HepG2 (cell line): ENCODE results near the gene TUBG2. TPM values are rescaled to one million over a fixed set of nuclear protein-coding genes. Genes with fewer than 3 reads are reported as not detected.

Experiments used
- ATAC-seq: fragments of 200-7000 bp; cut with Tn5 transposase; 3 replicates; pipeline ENCODE4 v1.9.1; 2020; ENCODE audit warnings: mild to moderate bottlenecking, moderate library complexity
- BruUV-seq: library from RNA; stranded (reverse); fragments of 400-500 nt; replicated peaks from 2 replicates; lab custom pipeline; 2021; lab: Mats Ljungman, UMichigan
- CTCF ChIA-PET: fragments of 300-600 bp; formaldehyde crosslinking; extraction: SDS; loops from one replicate; lab custom pipeline; 2021; ENCODE audit warnings: low total read pairs, inconsistent platforms, low intra/inter-chr PET ratio; lab: Yijun Ruan, JAX
- POLR2A ChIA-PET: fragments of 350-600 bp; sonication (Branson Sonifier 250); formaldehyde crosslinking; loops from one replicate; lab custom pipeline; 2020; ENCODE audit warnings: antibody characterized with exemption, inconsistent platforms; lab: Yijun Ruan, JAX
- DNase-seq: peaks from one replicate; pipeline ENCODE4 v3.0.0-alpha.2; 2015; ENCODE audit warnings: low spot score
- FAIRE-seq: peaks from 3 replicates; lab custom pipeline; 2011; peaks lifted over from hg19 to GRCh38; lab: Jason Lieb, UNC
- H2AFZ ChIP-seq: one replicate; pipeline ENCODE4 v1.6.1; 2011; ENCODE audit warnings: low read length, inconsistent platforms
- H3K27ac ChIP-seq: fragments of 300-600 bp; 3 replicates; pipeline ENCODE4 v1.8.0; 2011; ENCODE audit warnings: mixed run types, mild to moderate bottlenecking, mixed read lengths, low read length, inconsistent platforms; ENCODE audit not compliant: insufficient read depth; ENCODE audit errors: extremely low read length
- H3K27me3 ChIP-seq, 2 experiments: fragments of 200-600 bp in 1 of 2; 2 replicates in 1 of 2; 3 replicates in 1 of 2; pipeline versions ENCODE4 v1.6.0 to v1.8.0; 2011; ENCODE audit warnings: low read length in 2 of 2, mild to moderate bottlenecking in 2 of 2, moderate library complexity in 2 of 2, inconsistent platforms in 1 of 2; ENCODE audit not compliant: insufficient read depth in 2 of 2, control insufficient read depth in 1 of 2
- H3K36me3 ChIP-seq, 2 experiments: fragments of 200-600 bp in 1 of 2; replicated peaks in 1 of 2; 2 replicates in 1 of 2; 3 replicates in 1 of 2; pipeline versions ENCODE4 v1.5.1 to v1.8.0; 2011; ENCODE audit warnings: low read length in 2 of 2, inconsistent platforms in 1 of 2; ENCODE audit not compliant: insufficient read depth in 2 of 2, control insufficient read depth in 1 of 2
- H3K4me1 ChIP-seq: 2 replicates; pipeline ENCODE4 v1.5.1; 2012; ENCODE audit warnings: low read length, inconsistent platforms; ENCODE audit not compliant: insufficient read depth
- H3K4me2 ChIP-seq: 2 replicates; pipeline ENCODE4 v1.6.0; 2011; ENCODE audit warnings: low read depth, low read length, inconsistent platforms
- H3K4me3 ChIP-seq, 3 experiments: fragments of 200-600 bp in 1 of 3; sonication (generic), shearing (Covaris generic) in 1 of 3; replicated peaks in 1 of 3; 2 replicates each; pipeline ENCODE4 v1.5.1; 2011 to 2016; ENCODE audit warnings: low read length in 3 of 3, inconsistent platforms in 2 of 3, low read depth in 2 of 3, mild to moderate bottlenecking in 2 of 3, control low read depth in 1 of 3, mixed read lengths in 1 of 3; ENCODE audit not compliant: insufficient read depth in 1 of 3
- H3K79me2 ChIP-seq: one replicate; pipeline ENCODE4 v1.6.1; 2011; ENCODE audit warnings: low read length, inconsistent platforms; ENCODE audit not compliant: insufficient read depth
- H3K9ac ChIP-seq: 2 replicates; pipeline ENCODE4 v1.6.0; 2011; ENCODE audit warnings: mild to moderate bottlenecking, low read depth, low read length, inconsistent platforms; ENCODE audit not compliant: insufficient read depth
- H3K9me3 ChIP-seq: 2 replicates; pipeline ENCODE4 v1.5.1; 2012; ENCODE audit warnings: mild to moderate bottlenecking, low read length
- H4K20me1 ChIP-seq: 2 replicates; pipeline ENCODE4 v1.6.0; 2011; ENCODE audit warnings: inconsistent platforms, mild to moderate bottlenecking, low read length, moderate library complexity; ENCODE audit not compliant: insufficient read depth
- ELF1 ChIP-seq: sonication (generic); formaldehyde crosslinking; IDR thresholded peaks from 2 replicates; pipeline ENCODE4 v1.4.0; 2020; ENCODE audit warnings: missing genetic modification reagents
- FOXJ3 ChIP-seq: sonication (generic); formaldehyde crosslinking; IDR thresholded peaks from 2 replicates; pipeline ENCODE4 v1.4.0; 2020; ENCODE audit warnings: missing genetic modification reagents, mild to moderate bottlenecking, borderline replicate concordance
- GFI1 ChIP-seq: sonication (generic); formaldehyde crosslinking; IDR thresholded peaks from 2 replicates; pipeline ENCODE4 v1.5.0; 2020; ENCODE audit warnings: missing genetic modification reagents, mild to moderate bottlenecking, borderline replicate concordance
- JARID2 ChIP-seq: sonication (generic); formaldehyde crosslinking; IDR thresholded peaks from 2 replicates; pipeline ENCODE4 v1.8.1; 2023; ENCODE audit warnings: missing genetic modification reagents, inconsistent platforms; ENCODE audit not compliant: insufficient replicate concordance
- MBNL3 ChIP-seq: fragments of 250-450 bp; sonication (Bioruptor Pico); conservative IDR thresholded peaks from 2 replicates; pipeline ENCODE4 v1.8.0; 2022; ENCODE audit warnings: mild to moderate bottlenecking, inconsistent platforms
- RBM39 ChIP-seq: fragments of 200-400 bp; formaldehyde crosslinking; IDR thresholded peaks from one replicate; pipeline ENCODE4 v1.6.1; 2018; ENCODE audit warnings: antibody characterized with exemption, mild to moderate bottlenecking, low read depth, low read length; ENCODE audit not compliant: poor library complexity, severe bottlenecking
- SOX13 ChIP-seq, 3 experiments: fragments of 450-650 bp in 1 of 3; sonication (generic) in 1 of 3; formaldehyde crosslinking in 1 of 3; IDR thresholded peaks in 2 of 3; conservative IDR thresholded peaks in 1 of 3; 2 replicates each; pipeline versions ENCODE4 v1.5.0 to v1.6.1; 2016 to 2020; ENCODE audit warnings: antibody characterized with exemption in 1 of 3, mild to moderate bottlenecking in 1 of 3, missing compliant biosample characterization in 1 of 3, missing genetic modification reagents in 1 of 3, moderate library complexity in 1 of 3
- SPEN ChIP-seq: sonication (generic); formaldehyde crosslinking; IDR thresholded peaks from 2 replicates; pipeline ENCODE4 v1.5.1; 2020; ENCODE audit warnings: low read depth, mild to moderate bottlenecking, missing genetic modification reagents
- SRSF9 ChIP-seq: fragments of 200-400 bp; formaldehyde crosslinking; IDR thresholded peaks from 2 replicates; pipeline ENCODE4 v1.6.1; 2018; ENCODE audit warnings: borderline replicate concordance, mild to moderate bottlenecking, low read depth, low read length; ENCODE audit not compliant: insufficient read depth, poor library complexity, severe bottlenecking
- TCF12 ChIP-seq, 2 experiments: fragments of 450-650 bp in 1 of 2; sonication (generic) in 1 of 2; formaldehyde crosslinking in 1 of 2; IDR thresholded peaks; 2 replicates each; pipeline versions ENCODE4 v1.6.1 to v1.8.0; 2017 to 2022; ENCODE audit warnings: antibody characterized with exemption in 1 of 2, mild to moderate bottlenecking in 1 of 2, missing genetic modification reagents in 1 of 2, moderate library complexity in 1 of 2
- TSC22D2 ChIP-seq: sonication (generic); formaldehyde crosslinking; IDR thresholded peaks from 2 replicates; pipeline ENCODE4 v1.5.1; 2020; ENCODE audit warnings: missing genetic modification reagents, mild to moderate bottlenecking, borderline replicate concordance
- ZFP62 ChIP-seq: sonication (generic); formaldehyde crosslinking; IDR thresholded peaks from 2 replicates; pipeline ENCODE4 v1.4.0; 2020; ENCODE audit warnings: missing genetic modification reagents
- ZNF550 ChIP-seq: sonication (generic); formaldehyde crosslinking; IDR thresholded peaks from 2 replicates; pipeline ENCODE4 v1.4.0; 2020; ENCODE audit warnings: mild to moderate bottlenecking, missing genetic modification reagents, borderline replicate concordance
- ZNF629 ChIP-seq: sonication (generic); formaldehyde crosslinking; conservative IDR thresholded peaks from 2 replicates; pipeline ENCODE4 v1.5.0; 2020; ENCODE audit warnings: missing genetic modification reagents
- ZNF776 ChIP-seq: sonication (generic); formaldehyde crosslinking; IDR thresholded peaks from 2 replicates; pipeline ENCODE4 v1.4.0; 2020; ENCODE audit warnings: mild to moderate bottlenecking, missing genetic modification reagents
- ZNF816 ChIP-seq: sonication (generic); formaldehyde crosslinking; IDR thresholded peaks from 2 replicates; pipeline ENCODE4 v1.8.0; 2022; ENCODE audit warnings: missing genetic modification reagents, mild to moderate bottlenecking, borderline replicate concordance
- WGBS: methylation state at CpG from one replicate; pipeline ENCODE4 v1.1.6; 2017; ENCODE audit warnings: low lambda C conversion rate; 5-methylcytosine and 5-hydroxymethylcytosine counted together
- in situ Hi-C: cut with HindIII; loops from 2 replicates; pipeline ENCODE4 v1.10.0; 2017; ENCODE audit warnings: low pct_unique_long_range_greater_than_20kb; ENCODE audit not compliant: extremely low pct_ligation_motif_present
- intact Hi-C: fragments of 100-400 bp; cut with micrococcal nuclease; formaldehyde crosslinking; loops from one replicate; pipeline ENCODE4 v1.10.0; 2022; ENCODE audit not compliant: unreplicated experiment
- polyA plus RNA-seq, 8 experiments: library from polyadenylated mRNA; depleted of rRNA in 3 of 8; stranded (reverse) in 7 of 8; unstranded in 1 of 8; fragments of >200 nt; fragmentation: Illumina TruSeq in 4 of 8; extraction: Trizol in 4 of 8; gene quantifications; 2 replicates each; pipeline versions ENCODE4 v1.2.1 to v1.2.3, GENCODE V29; 2011 to 2016; ENCODE audit warnings: low read depth in 4 of 8, missing spikeins in 1 of 8, mixed read lengths in 1 of 8; ENCODE audit not compliant: insufficient read depth in 1 of 8
- total RNA-seq, 5 experiments: library from RNA; depleted of rRNA; stranded (reverse); fragments of >200 nt; fragmentation: Illumina TruSeq; extraction: Trizol; gene quantifications; 2 replicates each; pipeline ENCODE4 v1.2.3, GENCODE V29; 2016; ENCODE audit warnings: low read depth in 1 of 5
- TF ChIP-seq, protein P1 (sequence below): sonication (generic); formaldehyde crosslinking; IDR thresholded peaks from 2 replicates; pipeline ENCODE4 v1.4.0; 2020; ENCODE audit warnings: mild to moderate bottlenecking, missing genetic modification reagents, borderline replicate concordance
- TF ChIP-seq, protein P2 (sequence below): sonication (generic); formaldehyde crosslinking; IDR thresholded peaks from 2 replicates; pipeline ENCODE4 v1.4.0; 2020; ENCODE audit warnings: missing genetic modification reagents, borderline replicate concordance

The TUBG2 gene
- total and polyA plus RNA-seq, 2 of the 13 experiments (the other 11 are each of a cell fraction or from before 2014, with no cell fraction given): 16.0 to 42.3 TPM

DNA sequence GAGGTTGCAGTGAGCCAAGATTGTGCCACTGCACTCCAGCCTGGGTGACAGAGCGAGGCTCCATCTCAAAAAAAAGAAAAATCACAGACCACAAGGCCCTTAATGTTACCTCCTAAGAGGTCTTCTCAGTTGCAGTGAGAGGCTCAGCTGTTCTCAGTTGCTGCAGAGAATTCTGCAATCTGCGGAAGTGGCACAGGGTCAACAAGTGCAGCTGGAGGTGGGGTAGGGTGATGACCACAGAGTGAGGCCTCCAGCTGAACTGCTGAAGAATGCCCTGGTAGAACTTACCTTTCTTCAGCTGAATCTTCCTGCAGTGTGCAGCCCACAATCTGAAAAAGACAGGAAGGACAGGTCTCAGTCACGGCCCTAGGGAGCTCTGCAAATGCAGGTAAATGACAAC is 49.5 kb downstream of the TUBG2 start (continued):
- no peak for TF ChIP-seq FOXJ3 (CRISPR knock-in tag)
- TF ChIP-seq, protein P1, sequence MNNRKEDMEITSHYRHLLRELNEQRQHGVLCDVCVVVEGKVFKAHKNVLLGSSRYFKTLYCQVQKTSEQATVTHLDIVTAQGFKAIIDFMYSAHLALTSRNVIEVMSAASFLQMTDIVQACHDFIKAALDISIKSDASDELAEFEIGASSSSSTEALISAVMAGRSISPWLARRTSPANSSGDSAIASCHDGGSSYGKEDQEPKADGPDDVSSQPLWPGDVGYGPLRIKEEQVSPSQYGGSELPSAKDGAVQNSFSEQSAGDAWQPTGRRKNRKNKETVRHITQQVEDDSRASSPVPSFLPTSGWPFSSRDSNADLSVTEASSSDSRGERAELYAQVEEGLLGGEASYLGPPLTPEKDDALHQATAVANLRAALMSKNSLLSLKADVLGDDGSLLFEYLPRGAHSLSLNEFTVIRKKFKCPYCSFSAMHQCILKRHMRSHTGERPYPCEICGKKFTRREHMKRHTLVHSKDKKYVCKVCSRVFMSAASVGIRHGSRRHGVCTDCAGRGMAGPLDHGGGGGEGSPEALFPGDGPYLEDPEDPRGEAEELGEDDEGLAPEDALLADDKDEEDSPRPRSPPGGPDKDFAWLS: no peak
- TF ChIP-seq TSC22D2: no peak
- no peak for TF ChIP-seq RBM39

DNA sequence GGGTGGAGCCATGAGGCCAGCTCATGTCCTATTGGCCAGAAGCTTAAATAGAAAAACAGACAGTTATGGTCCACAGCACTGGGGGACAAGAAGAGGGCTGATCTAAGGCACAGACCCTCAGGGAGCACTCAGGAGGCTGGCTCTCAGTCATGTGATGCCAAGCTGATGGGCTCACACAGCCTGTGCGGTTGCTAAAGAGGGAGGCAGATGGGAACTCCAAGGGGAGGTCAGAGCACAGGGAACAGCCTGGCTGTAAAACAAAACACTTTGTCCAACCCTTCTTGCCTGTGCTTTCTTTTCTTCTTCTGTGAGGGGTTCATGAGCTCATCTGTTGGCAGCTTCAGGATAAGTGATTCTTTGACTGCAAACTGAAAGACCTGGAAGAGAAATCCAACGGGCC is 50.5 kb downstream of the TUBG2 start:
- Histone ChIP-seq H3K27me3 (no peaks in the 10 kb centered on the region), H3K9me3 (no peaks in the 10 kb centered on the region), H4K20me1 (no peaks in the 10 kb centered on the region), H3K79me2 (no peaks in the 10 kb centered on the region), H3K4me2 (no peak overlapping the region), H3K36me3 (peaks cover 29 to 55% of the 10 kb centered on the region in 2 experiments; a peak in 4 of 5 replicates), H3K27ac (no peak overlapping the region), H3K9ac (no peak overlapping the region), H3K4me1 (no peaks in the 10 kb centered on the region), H3K4me3 (no peak overlapping the region), H2AFZ (no peak overlapping the region)
- in situ Hi-C loops (no loop called here), intact Hi-C loops (no loop called here)
- no TSS peak for BruUV-seq
- ATAC-seq (no peak), FAIRE-seq (no peak), DNase-seq (no peak)
- CTCF ChIA-PET: no interaction called here
- POLR2A ChIA-PET: no interaction called here
- WGBS: 94% methylated on average over 2 of the region's 2 CpGs
- TF ChIP-seq TCF12 (IDR thresholded peaks at IDR 0.05) (no peak), TCF12 (CRISPR knock-in tag; IDR thresholded peaks at IDR 0.05) (no peak), ELF1 (CRISPR knock-in tag) (no peak), ZNF550 (CRISPR knock-in tag) (no peak), JARID2 (no peak), SOX13 (IDR thresholded peaks at IDR 0.05) (no peak), SOX13 (CRISPR knock-in tag; conservative IDR thresholded peaks at IDR 0.05 in 1 of 2, IDR thresholded peaks at IDR 0.05 in 1 of 2) (no peak), ZNF629 (CRISPR knock-in tag) (no peak), ZNF776 (CRISPR knock-in tag) (no peak), GFI1 (CRISPR knock-in tag) (no peak), SPEN (CRISPR knock-in tag) (no peak), MBNL3 (no peak), SRSF9 (no peak), ZFP62 (CRISPR knock-in tag) (no peak), ZNF816 (CRISPR knock-in tag) (no peak)
- TF ChIP-seq, protein P2, sequence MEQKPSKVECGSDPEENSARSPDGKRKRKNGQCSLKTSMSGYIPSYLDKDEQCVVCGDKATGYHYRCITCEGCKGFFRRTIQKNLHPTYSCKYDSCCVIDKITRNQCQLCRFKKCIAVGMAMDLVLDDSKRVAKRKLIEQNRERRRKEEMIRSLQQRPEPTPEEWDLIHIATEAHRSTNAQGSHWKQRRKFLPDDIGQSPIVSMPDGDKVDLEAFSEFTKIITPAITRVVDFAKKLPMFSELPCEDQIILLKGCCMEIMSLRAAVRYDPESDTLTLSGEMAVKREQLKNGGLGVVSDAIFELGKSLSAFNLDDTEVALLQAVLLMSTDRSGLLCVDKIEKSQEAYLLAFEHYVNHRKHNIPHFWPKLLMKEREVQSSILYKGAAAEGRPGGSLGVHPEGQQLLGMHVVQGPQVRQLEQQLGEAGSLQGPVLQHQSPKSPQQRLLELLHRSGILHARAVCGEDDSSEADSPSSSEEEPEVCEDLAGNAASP (CRISPR knock-in tag): no peak
